Measurements from ENCODE around the gene PIM2.

The PIM2 gene

GRCh38 chrX:48864210-48864609 is 54.6 kb downstream of the PIM2 start:
- no peak for DNase-seq (ENCODE audit: low spot score)
